Left colon (tissue), 2 donors: Measurements from ENCODE around the gene CMIP. TPM values are rescaled to one million over a fixed set of nuclear protein-coding genes. Genes with fewer than 3 reads are reported as not detected.

Experiments used
- ATAC-seq: fragments of 200-7000 bp; cut with Tn5 transposase; one replicate; pipeline ENCODE4 v1.9.1; 2020; ENCODE audit warnings: mild to moderate bottlenecking, moderate library complexity
- DNase-seq, 2 donors: peaks; one replicate each; pipeline ENCODE4 v3.0.0-alpha.2; 2020
- intact Hi-C, 2 donors: fragments of 100-400 bp; cut with DNase I in 1 of 2; cut with micrococcal nuclease in 1 of 2; formaldehyde crosslinking; loops; one replicate each; pipeline versions ENCODE4 v1.11.2 to v1.14.0; 2022; cut with DNase I, micrococcal nuclease
- total RNA-seq, 2 donors: library from RNA; stranded (reverse); fragmentation: NEBNext Ultra II Directional; extraction: Animal tissue kit (Norgen Biotek cat#: 25700); gene quantifications; one replicate each; pipeline ENCODE4 v1.2.1, GENCODE V29; 2021
- donor health status: DM: no; HTN: no; CAD: no.
- donor health status: DM: yes; HTN: yes; CAD: no.

Gene CMIP
- total RNA-seq, 2 donors from 2014 or later, result 81.8 to 84.5 TPM

- intact Hi-C loops, result no loop called here
- ATAC-seq (peak; percentile 61), DNase-seq (no peak)
These were observed 40.5 kb downstream of the CMIP start for GRCh38 chr16:81484908-81485624.

GRCh38 chr16:81485824-81486539 lies 41.4 kb downstream of the CMIP start:
- peak; percentile 19 for ATAC-seq
- intact Hi-C loops, result no loop called here
- DNase-seq, result no peak

GRCh38 chr16:81486540-81487061 lies 42.0 kb downstream of the CMIP start:
- intact Hi-C loops, result no loop called here
- ATAC-seq (no peak), DNase-seq (no peak)

GRCh38 chr16:81487301-81487720 lies 42.7 kb downstream of the CMIP start:
- DNase-seq (no peak), ATAC-seq (no peak)
- intact Hi-C loops, result no loop called here

- intact Hi-C loops, result no loop called here
- ATAC-seq (no peak), DNase-seq (no peak)
These were observed 44.2 kb downstream of the CMIP start for GRCh38 chr16:81488687-81489411.

GRCh38 chr16:81489547-81490267 lies 45.1 kb downstream of the CMIP start:
- intact Hi-C loops, result no loop called here
- DNase-seq (no peak), ATAC-seq (no peak)

GRCh38 chr16:81491541-81492188 lies 47.1 kb downstream of the CMIP start:
- intact Hi-C loops, result no loop called here
- ATAC-seq, result no peak
- DNase-seq, result no peak

- ATAC-seq, result no peak
- DNase-seq, result no peak
These were observed 47.7 kb downstream of the CMIP start for GRCh38 chr16:81492311-81492761.

GRCh38 chr16:81492965-81493754 lies 48.6 kb downstream of the CMIP start:
- intact Hi-C loops, result no loop called here
- ATAC-seq (peak; percentile 21), DNase-seq (no peak)

More at GRCh38 chr16:81492311-81492761, 47.7 kb downstream of the CMIP start:
- intact Hi-C loops, result no loop called here

GRCh38 chr16:81493755-81494433 lies 49.3 kb downstream of the CMIP start:
- peak; percentile 49 to 66 for DNase-seq
- peak; percentile 84 for ATAC-seq
- intact Hi-C loops, result no loop called here

- intact Hi-C loops, result no loop called here
- DNase-seq (no peak), ATAC-seq (no peak)
These were observed 49.8 kb downstream of the CMIP start for GRCh38 chr16:81494434-81494806.

- intact Hi-C loops, result no loop called here
- no peak for DNase-seq
- ATAC-seq, result no peak
These were observed 50.3 kb downstream of the CMIP start for GRCh38 chr16:81494888-81495287.

- ATAC-seq, result peak; percentile 33
- intact Hi-C loops, result no loop called here
- DNase-seq, result peak in 1 of 2 donors; percentile 52
These were observed 51.0 kb downstream of the CMIP start for GRCh38 chr16:81495321-81496234.

GRCh38 chr16:81496321-81496720 lies 51.7 kb downstream of the CMIP start:
- intact Hi-C loops, result no loop called here
- DNase-seq (no peak), ATAC-seq (no peak)

GRCh38 chr16:81496742-81497141 lies 52.1 kb downstream of the CMIP start:
- no peak for ATAC-seq

GRCh38 chr16:81497690-81498089 lies 53.1 kb downstream of the CMIP start:
- intact Hi-C loops, result no loop called here
- DNase-seq (no peak), ATAC-seq (peak; percentile 46)

More at GRCh38 chr16:81496742-81497141, 52.1 kb downstream of the CMIP start:
- intact Hi-C loops, result no loop called here
- no peak for DNase-seq
